Prostate gland (tissue), 2 donors: ENCODE measurements around the gene MYLK2.

Source experiments
- CTCF ChIP-seq, 4 experiments: fragments of 200-600 bp in 2 of 4; fragments of 450-650 bp in 2 of 4; sonication (generic) in 2 of 4; IDR thresholded peaks; 1 replicate in 3 of 4; 2 replicates in 1 of 4; pipeline ENCODE4 v1.5.1; 2016 to 2019; ENCODE audit warnings: antibody characterized with exemption in 4 of 4, mild to moderate bottlenecking in 2 of 4, moderate library complexity in 2 of 4
- POLR2A ChIP-seq: fragments of 450-650 bp; IDR thresholded peaks from one replicate; pipeline ENCODE4 v1.6.1; 2016; ENCODE audit warnings: antibody characterized with exemption, mild to moderate bottlenecking
- POLR2AphosphoS5 ChIP-seq: sonication (generic); formaldehyde crosslinking; IDR thresholded peaks from one replicate; pipeline ENCODE4 v1.6.1; 2017; ENCODE audit warnings: antibody characterized with exemption

- TF ChIP-seq POLR2A (no peak), CTCF (IDR thresholded peaks at IDR 0.05) (no peak), POLR2AphosphoS5 (no peak)
These were observed 30.3 kb downstream of the MYLK2 start for GRCh38 chr20:31849306-31849930.
